CD4-positive, alpha-beta T cell treated with Interleukin-2 at 100 ng/mL for 4 hours (primary cell): Measurements from ENCODE around the gene HELZ2.

Source experiments
- DNase-seq: peaks from one replicate; pipeline ENCODE4 v3.0.0-alpha.2; 2020; ENCODE audit warnings: low spot score

HELZ2 gene

GRCh38 chr20:63597651-63598478, 23.8 kb upstream of the HELZ2 start:
- DNase-seq = no peak

GRCh38 chr20:63596423-63596822, 22.4 kb upstream of the HELZ2 start:
- no peak for DNase-seq

- DNase-seq = no peak
Measured at GRCh38 chr20:63595416-63596127, 21.5 kb upstream of the HELZ2 start.

- DNase-seq = no peak
Measured at GRCh38 chr20:63594043-63594561, 20.1 kb upstream of the HELZ2 start.

- no peak for DNase-seq
Measured at GRCh38 chr20:63592661-63593060, 18.6 kb upstream of the HELZ2 start.

GRCh38 chr20:63591786-63592355, 17.8 kb upstream of the HELZ2 start:
- no peak for DNase-seq

- no peak for DNase-seq
Measured at GRCh38 chr20:63591147-63591533, 17.1 kb upstream of the HELZ2 start.

GRCh38 chr20:63590218-63591146, 16.4 kb upstream of the HELZ2 start:
- no peak for DNase-seq

- DNase-seq = no peak
Measured at GRCh38 chr20:63589261-63590217, 15.5 kb upstream of the HELZ2 start.

- no peak for DNase-seq
Measured at GRCh38 chr20:63588641-63589041, 14.6 kb upstream of the HELZ2 start.

- DNase-seq = no peak
Measured at GRCh38 chr20:63587776-63588591, 13.9 kb upstream of the HELZ2 start.

GRCh38 chr20:63587256-63587655, 13.2 kb upstream of the HELZ2 start:
- DNase-seq = no peak

- DNase-seq = no peak
Measured at GRCh38 chr20:63586797-63587196, 12.8 kb upstream of the HELZ2 start.

GRCh38 chr20:63585616-63586565, 11.9 kb upstream of the HELZ2 start:
- DNase-seq = no peak

GRCh38 chr20:63582382-63583063, 8.5 kb upstream of the HELZ2 start:
- DNase-seq = no peak

- peak; percentile 84 for DNase-seq
Measured at GRCh38 chr20:63580796-63581461, 6.9 kb upstream of the HELZ2 start.

GRCh38 chr20:63579017-63579694, 5.1 kb upstream of the HELZ2 start:
- no peak for DNase-seq
